Prostate gland (tissue), 2 donors: Measurements from ENCODE around the gene CHAF1A. TPM values are rescaled to one million over a fixed set of nuclear protein-coding genes. Genes with fewer than 3 reads are reported as not detected.

ENCODE experiments used
- microRNA-seq: library from miRNA; unstranded; fragments of <30 nt; microRNA quantifications from one replicate; pipeline ENCODE4, GENCODE V29; 2016
- small RNA-seq, 2 donors: library from RNA; depleted of rRNA; stranded (forward); fragments of <200 nt; gene quantifications; one replicate each; pipeline ENCODE3, GENCODE V24; 2016
- total RNA-seq, 2 donors: library from RNA; depleted of rRNA; stranded (reverse); fragments of >200 nt; gene quantifications; one replicate each; pipeline ENCODE4 v1.1.0, GENCODE V29; 2016

The CHAF1A gene
- total RNA-seq, 2 donors from 2014 or later = 13.0 to 18.1 TPM

Small RNAs within 50 kb of the gene (microRNA-seq; reads per million reads assigned to microRNA genes)
- gene MIR4746 = 1.1 reads per million, percentile 11 among the genes with 10 or more reads in this experiment

Small RNAs within 50 kb of the gene (small RNA-seq; reads per million reads assigned to genes)
- gene MIR4746 = 0 reads per million in 2 donors

Other genes with a start within 250 kb of the CHAF1A start
- not detected for gene CREB3L3, start 249.0 kb upstream of the CHAF1A start, total RNA-seq
- gene SIRT6, start 220.1 kb upstream of the CHAF1A start, total RNA-seq = 10 to 100 TPM; 23.5 to 37.3 TPM
- gene ANKRD24, start 220.0 kb upstream of the CHAF1A start, total RNA-seq = 10 to 100 TPM in 1 of 2 donors, 1 to 10 TPM in 1; 3.6 to 12.0 TPM
- 1 to 10 TPM; 3.0 to 5.7 TPM for gene EBI3, start 173.1 kb upstream of the CHAF1A start, total RNA-seq
- 10 to 100 TPM; 30.3 to 45.9 TPM for gene YJU2, start 155.6 kb upstream of the CHAF1A start, total RNA-seq
- gene SHD, start 123.4 kb upstream of the CHAF1A start, total RNA-seq = 10 to 100 TPM in 1 of 2 donors, under 1 TPM in 1; 0.62 to 18.0 TPM
- not detected for gene TMIGD2, start 100.3 kb upstream of the CHAF1A start, total RNA-seq
- 1 to 10 TPM in 1 of 2 donors, not detected in 1; 6.4 TPM for gene FSD1, start 98.0 kb upstream of the CHAF1A start, total RNA-seq
- 100 to 1,000 TPM in 1 of 2 donors, 10 to 100 TPM in 1; 47.9 to 107 TPM for gene STAP2, start 63.8 kb upstream of the CHAF1A start, total RNA-seq
- gene MPND, start 59.1 kb upstream of the CHAF1A start, total RNA-seq = 10 to 100 TPM; 12.5 to 18.2 TPM
- 10 to 100 TPM; 35.4 to 54.7 TPM for gene SH3GL1, start 2.1 kb upstream of the CHAF1A start, total RNA-seq
- gene UBXN6, start 55.2 kb downstream of the CHAF1A start, total RNA-seq = 100 to 1,000 TPM in 1 of 2 donors, 10 to 100 TPM in 1; 82.7 to 199 TPM
- 10 to 100 TPM; 40.8 to 61.8 TPM for gene HDGFL2, start 69.7 kb downstream of the CHAF1A start, total RNA-seq
- gene PLIN4, start 115.8 kb downstream of the CHAF1A start, total RNA-seq = 10 to 100 TPM in 1 of 2 donors, 1 to 10 TPM in 1; 8.2 to 13.9 TPM
- 10 to 100 TPM; 23.2 to 26.8 TPM for gene PLIN5, start 132.6 kb downstream of the CHAF1A start, total RNA-seq
- gene LRG1, start 137.4 kb downstream of the CHAF1A start, total RNA-seq = 1 to 10 TPM; 2.5 to 3.6 TPM
- gene SEMA6B, start 157.0 kb downstream of the CHAF1A start, total RNA-seq = 1 to 10 TPM; 4.3 to 7.8 TPM
- gene TNFAIP8L1, start 236.9 kb downstream of the CHAF1A start, total RNA-seq = 1 to 10 TPM; 4.0 to 6.2 TPM